ENCODE data around the gene TSPAN8.

DNA sequence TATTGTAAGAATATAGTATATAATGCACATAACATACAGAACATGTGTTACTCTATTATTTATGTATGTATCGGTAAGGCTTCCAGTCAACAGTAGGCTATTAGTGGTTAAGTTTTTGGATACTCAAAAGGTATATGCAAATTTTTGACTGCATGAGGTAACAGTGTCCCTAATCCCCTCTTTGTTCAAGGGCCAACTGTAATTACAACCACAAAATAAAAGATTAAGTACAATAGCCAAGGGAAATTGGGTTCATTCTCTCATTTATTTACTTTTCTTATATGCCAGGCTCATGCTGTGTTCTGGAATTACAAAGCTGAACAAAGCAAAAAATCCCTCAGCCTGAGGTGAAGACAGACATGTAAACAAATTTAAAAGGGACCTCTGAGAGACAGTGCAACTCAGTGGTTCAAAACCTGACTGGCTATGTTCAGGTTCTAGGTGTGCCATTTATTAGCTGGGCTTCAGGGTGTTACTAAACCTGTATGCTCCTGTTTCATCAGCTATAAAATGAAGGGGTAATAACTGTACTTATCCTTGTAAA, 43.4 kb upstream of the TSPAN8 start:
- TF ChIP-seq, protein P1, sequence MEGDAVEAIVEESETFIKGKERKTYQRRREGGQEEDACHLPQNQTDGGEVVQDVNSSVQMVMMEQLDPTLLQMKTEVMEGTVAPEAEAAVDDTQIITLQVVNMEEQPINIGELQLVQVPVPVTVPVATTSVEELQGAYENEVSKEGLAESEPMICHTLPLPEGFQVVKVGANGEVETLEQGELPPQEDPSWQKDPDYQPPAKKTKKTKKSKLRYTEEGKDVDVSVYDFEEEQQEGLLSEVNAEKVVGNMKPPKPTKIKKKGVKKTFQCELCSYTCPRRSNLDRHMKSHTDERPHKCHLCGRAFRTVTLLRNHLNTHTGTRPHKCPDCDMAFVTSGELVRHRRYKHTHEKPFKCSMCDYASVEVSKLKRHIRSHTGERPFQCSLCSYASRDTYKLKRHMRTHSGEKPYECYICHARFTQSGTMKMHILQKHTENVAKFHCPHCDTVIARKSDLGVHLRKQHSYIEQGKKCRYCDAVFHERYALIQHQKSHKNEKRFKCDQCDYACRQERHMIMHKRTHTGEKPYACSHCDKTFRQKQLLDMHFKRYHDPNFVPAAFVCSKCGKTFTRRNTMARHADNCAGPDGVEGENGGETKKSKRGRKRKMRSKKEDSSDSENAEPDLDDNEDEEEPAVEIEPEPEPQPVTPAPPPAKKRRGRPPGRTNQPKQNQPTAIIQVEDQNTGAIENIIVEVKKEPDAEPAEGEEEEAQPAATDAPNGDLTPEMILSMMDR (conservative IDR thresholded peaks at IDR 0.05 in 1 of 2, IDR thresholded peaks at IDR 0.05 in 1 of 2; ENCODE audit: low read depth in 1 of 2, low read length in 2 of 2): no peak
- no peak for TF ChIP-seq EZH2 (IDR thresholded peaks at IDR 0.05; ENCODE audit: low read length, missing control alignments)
